NCI-H524 treated with DMSO at 0.1 percent for 48 hours (cell line): ENCODE results near the gene ARL15.
"Not testable (repeated sequence)": the region's sequence is repeated elsewhere in the genome, so short reads cannot be mapped to it uniquely, and the experiment has no call there.

Experiments used
- DNase-seq: peaks from one replicate; lab custom pipeline; 2025; lab: John Stamatoyannopoulos, UW

ARL15 gene

GRCh38 chr5:53983568-53984460 is 326.6 kb downstream of the ARL15 start:
- DNase-seq, result no peak

- DNase-seq, result not testable (repeated sequence)
Measured at GRCh38 chr5:53982319-53982718, 328.1 kb downstream of the ARL15 start.

GRCh38 chr5:53980061-53980460 is 330.3 kb downstream of the ARL15 start:
- no peak for DNase-seq

- DNase-seq, result no peak
Measured at GRCh38 chr5:53974021-53974420, 336.4 kb downstream of the ARL15 start.

GRCh38 chr5:53972314-53972713 is 338.1 kb downstream of the ARL15 start:
- no peak for DNase-seq

- DNase-seq, result no peak
Measured at GRCh38 chr5:53971551-53971950, 338.8 kb downstream of the ARL15 start.

GRCh38 chr5:53971131-53971530 is 339.2 kb downstream of the ARL15 start:
- DNase-seq, result no peak

- DNase-seq, result no peak
Measured at GRCh38 chr5:53970475-53970874, 339.9 kb downstream of the ARL15 start.

GRCh38 chr5:53969176-53969730 is 341.1 kb downstream of the ARL15 start:
- DNase-seq, result no peak

- no peak for DNase-seq
Measured at GRCh38 chr5:53965459-53965858, 344.9 kb downstream of the ARL15 start.

- DNase-seq, result no peak
Measured at GRCh38 chr5:53963958-53964357, 346.4 kb downstream of the ARL15 start.

GRCh38 chr5:53962306-53962705 is 348.1 kb downstream of the ARL15 start:
- DNase-seq, result no peak

- DNase-seq, result no peak
Measured at GRCh38 chr5:53956632-53957031, 353.7 kb downstream of the ARL15 start.

GRCh38 chr5:53956196-53956595 is 354.2 kb downstream of the ARL15 start:
- DNase-seq, result no peak

- no peak for DNase-seq
Measured at GRCh38 chr5:53950621-53951020, 359.8 kb downstream of the ARL15 start.

- DNase-seq, result no peak
Measured at GRCh38 chr5:53948598-53948997, 361.8 kb downstream of the ARL15 start.

GRCh38 chr5:53946405-53947100 is 363.8 kb downstream of the ARL15 start:
- no peak for DNase-seq

GRCh38 chr5:53944981-53945380 is 365.4 kb downstream of the ARL15 start:
- DNase-seq, result no peak

GRCh38 chr5:53943938-53944337 is 366.4 kb downstream of the ARL15 start:
- DNase-seq, result no peak

GRCh38 chr5:53942724-53943123 is 367.6 kb downstream of the ARL15 start:
- DNase-seq, result no peak

- no peak for DNase-seq
Measured at GRCh38 chr5:53940921-53941320, 369.5 kb downstream of the ARL15 start.

- no peak for DNase-seq
Measured at GRCh38 chr5:53937467-53937866, 372.9 kb downstream of the ARL15 start.
